ENCODE data around the gene PITPNB.

The PITPNB gene

DNA sequence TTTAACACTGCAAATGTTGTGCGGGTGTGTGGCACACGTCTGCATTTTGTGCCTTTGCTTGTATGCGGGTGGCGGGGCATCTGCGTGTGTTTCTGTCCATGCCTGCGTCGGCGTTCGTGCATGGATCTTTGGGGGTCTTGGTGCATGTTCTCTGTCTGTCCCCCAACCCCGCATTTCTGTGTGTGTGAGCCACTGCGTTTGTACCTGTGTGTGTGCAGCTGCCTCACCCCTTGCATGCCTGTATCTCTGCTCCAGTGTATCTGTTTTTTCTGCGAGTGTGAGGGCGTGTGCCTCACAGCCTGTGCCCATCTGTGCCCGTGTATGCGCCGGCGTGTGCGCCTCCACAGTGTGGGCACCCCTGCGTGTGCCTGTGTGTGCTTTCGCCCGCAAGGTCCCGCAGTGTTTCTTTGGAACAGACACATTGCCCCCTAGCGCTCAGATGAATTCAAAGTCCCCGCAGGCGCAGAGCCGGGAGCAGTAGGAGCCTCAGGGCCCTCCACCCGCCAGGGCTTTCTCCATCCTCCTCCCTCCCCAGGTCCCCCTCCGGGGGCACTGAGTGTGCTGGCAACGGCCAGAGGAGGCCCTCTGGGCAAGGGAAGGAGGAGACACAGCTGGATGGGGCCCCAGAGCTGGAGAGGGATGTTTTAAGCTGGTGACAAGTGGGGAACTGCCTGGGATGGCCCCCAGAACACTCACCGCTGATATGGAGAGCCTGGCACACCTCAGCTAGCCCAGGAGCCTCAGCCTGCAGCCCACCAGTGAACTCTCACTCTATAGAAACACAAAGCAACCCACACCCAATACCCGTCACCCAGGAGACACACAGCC lies 114.4 kb downstream of the PITPNB start:
- H3K9me3 ChIP-seq (ENCODE audit: insufficient read depth, low read depth, low read length) = no peaks in the 10 kb centered on the region
- H3K4me3 ChIP-seq (ENCODE audit: low read length) = peak overlapping the region; percentile 24; the same call in 1 of the 2 replicates
- no peak overlapping the region for H3K9ac ChIP-seq (ENCODE audit: low read depth, low read length)
- peaks cover 7% of the 10 kb centered on the region; the same call in 1 of the 2 replicates for H3K4me1 ChIP-seq (ENCODE audit: insufficient read depth, low read length)
- peaks cover 89% of the 10 kb centered on the region for H3K27me3 ChIP-seq (ENCODE audit: insufficient read depth, low read length)
- no peaks in the 10 kb centered on the region for H3K36me3 ChIP-seq (ENCODE audit: insufficient read depth, low read depth, low read length)
- no peak overlapping the region for H3K27ac ChIP-seq (ENCODE audit: low read length)

DNA sequence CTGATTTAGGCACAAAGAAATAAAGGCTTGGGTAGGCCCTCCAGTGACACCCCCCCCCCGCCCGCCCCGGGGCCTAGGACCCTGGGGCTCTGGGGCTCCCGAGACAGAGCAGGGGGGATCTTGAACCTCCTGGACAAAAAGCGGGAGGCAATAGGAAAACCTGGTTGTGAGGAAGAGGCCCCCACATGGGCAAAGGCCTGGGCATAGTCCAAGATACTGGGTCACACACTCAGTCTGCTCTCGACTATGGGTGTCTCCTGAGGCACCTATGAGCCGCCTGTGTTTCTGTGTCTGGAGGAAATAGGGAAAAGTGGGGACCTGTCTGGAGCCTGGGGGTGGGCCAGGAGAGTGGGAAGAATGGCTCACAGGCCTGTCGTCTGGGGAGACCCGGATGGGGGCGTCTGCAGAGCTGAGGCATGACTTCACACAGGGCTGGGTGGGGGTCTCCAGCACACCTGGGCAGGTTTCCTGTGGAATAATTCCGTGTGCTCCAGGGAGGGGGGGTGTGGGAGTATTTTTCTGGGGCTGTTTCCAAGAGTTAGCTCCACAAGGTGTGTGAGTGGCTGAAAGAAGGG lies 115.1 kb downstream of the PITPNB start:
- no peak overlapping the region for H3K4me3 ChIP-seq (ENCODE audit: low read length)
- peaks cover 89% of the 10 kb centered on the region for H3K27me3 ChIP-seq (ENCODE audit: insufficient read depth, low read length)
- H3K4me1 ChIP-seq (ENCODE audit: insufficient read depth, low read length) = peaks cover 9% of the 10 kb centered on the region; the same call in 1 of the 2 replicates
- no peaks in the 10 kb centered on the region for H3K36me3 ChIP-seq (ENCODE audit: insufficient read depth, low read depth, low read length)
- no peak overlapping the region for H3K9ac ChIP-seq (ENCODE audit: low read depth, low read length)
- H3K27ac ChIP-seq (ENCODE audit: low read length) = no peak overlapping the region
- H3K9me3 ChIP-seq (ENCODE audit: insufficient read depth, low read depth, low read length) = no peaks in the 10 kb centered on the region

DNA sequence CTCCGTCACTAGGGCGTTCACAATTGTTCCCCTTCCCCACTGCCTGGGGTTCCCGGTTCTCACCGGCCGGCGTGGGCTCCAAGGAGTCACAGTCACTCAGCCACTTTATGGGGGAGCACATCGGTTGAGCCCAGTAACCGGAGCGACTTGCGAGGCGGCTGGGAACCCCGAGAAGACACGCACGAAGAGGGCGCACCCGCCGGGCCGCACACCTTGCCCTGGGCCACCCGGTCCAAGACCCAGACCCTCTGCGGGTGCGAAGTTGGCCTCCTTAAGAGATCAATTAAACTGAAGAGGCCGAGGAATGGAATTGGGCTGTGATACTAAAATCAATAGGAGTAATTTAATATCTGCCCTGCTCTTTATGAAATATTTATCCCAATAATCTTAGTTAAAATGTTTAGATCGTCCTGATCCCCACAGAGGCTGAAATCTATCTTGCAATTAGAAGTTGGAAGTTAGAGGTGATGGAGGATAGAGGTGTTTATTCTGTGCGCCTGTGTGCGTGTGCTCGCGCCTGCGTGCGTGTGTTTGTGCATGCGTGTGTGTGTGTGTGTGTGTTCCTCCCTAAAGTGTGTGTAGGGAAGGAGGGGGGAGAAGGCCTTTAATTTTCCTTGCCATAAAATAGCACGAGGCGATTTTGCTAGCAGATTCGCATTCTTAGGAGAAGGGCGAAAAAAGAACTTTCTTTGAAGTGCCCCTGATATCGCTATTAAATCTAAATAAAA lies 116.5 kb downstream of the PITPNB start:
- Histone ChIP-seq H3K36me3 (ENCODE audit: insufficient read depth, low read depth, low read length) (no peaks in the 10 kb centered on the region), H3K9me3 (ENCODE audit: insufficient read depth, low read depth, low read length) (no peaks in the 10 kb centered on the region), H3K27ac (ENCODE audit: low read length) (no peak overlapping the region), H3K27me3 (ENCODE audit: insufficient read depth, low read length) (peaks cover 91% of the 10 kb centered on the region), H3K4me3 (ENCODE audit: low read length) (peak overlapping the region; percentile 73), H3K9ac (ENCODE audit: low read depth, low read length) (peak overlapping the region; percentile 73; the same call in 1 of the 2 replicates), H3K4me1 (ENCODE audit: insufficient read depth, low read length) (peaks cover 9% of the 10 kb centered on the region; the same call in 1 of the 2 replicates)

Measured in iPS-20b (cell line).